ENCODE measurements around the gene WIPF3. TPM values are rescaled to one million over a fixed set of nuclear protein-coding genes. Genes with fewer than 3 reads are reported as not detected.

WIPF3 gene
- total and polyA plus RNA-seq, 8 donors, result 0.50 to 1.7 (median 1.0) TPM; not detected in 1

DNA sequence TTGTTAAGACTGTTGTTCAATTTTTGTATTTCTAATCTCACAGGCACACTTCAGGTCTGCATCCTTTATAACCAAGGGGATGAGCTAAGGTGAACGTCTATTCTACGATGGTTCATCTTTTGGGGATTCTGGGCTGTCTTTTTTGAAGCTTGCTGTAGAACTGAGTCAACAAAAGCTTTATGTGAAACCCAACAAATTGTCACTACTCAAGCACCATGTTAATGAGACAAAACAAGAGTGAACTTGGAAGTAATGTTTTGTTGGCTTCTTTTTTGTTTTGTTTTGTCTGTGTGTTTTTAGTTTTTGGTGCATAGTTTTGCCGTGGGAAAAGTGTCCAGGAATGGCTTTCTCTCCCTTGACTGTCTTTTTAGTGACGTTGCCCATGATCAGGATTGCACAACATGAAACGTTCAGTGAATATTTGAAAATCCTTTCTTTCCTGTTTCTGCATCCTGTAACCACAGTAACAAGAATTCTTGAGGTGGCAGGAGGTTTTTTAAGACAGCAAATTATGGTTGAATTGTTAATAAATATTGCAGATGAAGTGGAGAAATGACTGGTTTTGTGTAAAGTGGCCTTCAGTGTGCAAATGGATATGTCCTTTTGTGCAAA is 65.6 kb downstream of the WIPF3 start:
- no peak for DNase-seq
- Histone ChIP-seq H3K4me1 (peaks cover 0 to 1% of the 10 kb centered on the region in 2 donors), H3K4me3 (no peak overlapping the region), H3K27ac (no peak overlapping the region), H3K27me3 (peaks cover 0 to 10% of the 10 kb centered on the region in 2 donors), H3K9me3 (no peaks in the 10 kb centered on the region), H3K36me3 (no peaks in the 10 kb centered on the region)
- TF ChIP-seq, protein P1, sequence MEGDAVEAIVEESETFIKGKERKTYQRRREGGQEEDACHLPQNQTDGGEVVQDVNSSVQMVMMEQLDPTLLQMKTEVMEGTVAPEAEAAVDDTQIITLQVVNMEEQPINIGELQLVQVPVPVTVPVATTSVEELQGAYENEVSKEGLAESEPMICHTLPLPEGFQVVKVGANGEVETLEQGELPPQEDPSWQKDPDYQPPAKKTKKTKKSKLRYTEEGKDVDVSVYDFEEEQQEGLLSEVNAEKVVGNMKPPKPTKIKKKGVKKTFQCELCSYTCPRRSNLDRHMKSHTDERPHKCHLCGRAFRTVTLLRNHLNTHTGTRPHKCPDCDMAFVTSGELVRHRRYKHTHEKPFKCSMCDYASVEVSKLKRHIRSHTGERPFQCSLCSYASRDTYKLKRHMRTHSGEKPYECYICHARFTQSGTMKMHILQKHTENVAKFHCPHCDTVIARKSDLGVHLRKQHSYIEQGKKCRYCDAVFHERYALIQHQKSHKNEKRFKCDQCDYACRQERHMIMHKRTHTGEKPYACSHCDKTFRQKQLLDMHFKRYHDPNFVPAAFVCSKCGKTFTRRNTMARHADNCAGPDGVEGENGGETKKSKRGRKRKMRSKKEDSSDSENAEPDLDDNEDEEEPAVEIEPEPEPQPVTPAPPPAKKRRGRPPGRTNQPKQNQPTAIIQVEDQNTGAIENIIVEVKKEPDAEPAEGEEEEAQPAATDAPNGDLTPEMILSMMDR (IDR thresholded peaks at IDR 0.05), result no peak
- intact Hi-C loops (cut with DNase I), result no loop called here
- ATAC-seq, result no peak

GRCh38 chr7:29873644-29874294 is 67.5 kb downstream of the WIPF3 start:
- peaks cover 0 to 10% of the 10 kb centered on the region in 2 donors for H3K27me3 ChIP-seq
- H3K4me1 ChIP-seq, result no peaks in the 10 kb centered on the region
- intact Hi-C loops (cut with DNase I), result no loop called here
- DNase-seq (no peak), ATAC-seq (no peak)
- no peaks in the 10 kb centered on the region for H3K36me3 ChIP-seq
- no peak overlapping the region for H3K4me3 ChIP-seq
- TF ChIP-seq, protein P1 (IDR thresholded peaks at IDR 0.05), result no peak
- no peak overlapping the region for H3K27ac ChIP-seq
- no peaks in the 10 kb centered on the region for H3K9me3 ChIP-seq

GRCh38 chr7:29875741-29876140 is 69.4 kb downstream of the WIPF3 start:
- intact Hi-C loops (cut with DNase I), result no loop called here
- no peak for DNase-seq
- TF ChIP-seq, protein P1 (IDR thresholded peaks at IDR 0.05), result no peak

GRCh38 chr7:29877196-29877595 is 70.9 kb downstream of the WIPF3 start:
- H3K27me3 ChIP-seq, result peaks cover 0 to 8% of the 10 kb centered on the region in 2 donors
- no peak overlapping the region for H3K27ac ChIP-seq
- no peak overlapping the region for H3K4me3 ChIP-seq
- no peak for ATAC-seq
- intact Hi-C loops (cut with DNase I), result no loop called here
- no peak for DNase-seq
- no peaks in the 10 kb centered on the region for H3K4me1 ChIP-seq
- no peaks in the 10 kb centered on the region for H3K9me3 ChIP-seq
- no peaks in the 10 kb centered on the region for H3K36me3 ChIP-seq
- TF ChIP-seq, protein P1 (IDR thresholded peaks at IDR 0.05), result no peak

More at GRCh38 chr7:29875741-29876140, 69.4 kb downstream of the WIPF3 start:
- Histone ChIP-seq H3K4me3 (no peak overlapping the region), H3K36me3 (no peaks in the 10 kb centered on the region), H3K27me3 (peaks cover 0 to 10% of the 10 kb centered on the region in 2 donors), H3K4me1 (no peaks in the 10 kb centered on the region), H3K9me3 (no peaks in the 10 kb centered on the region), H3K27ac (no peak overlapping the region)
- ATAC-seq, result no peak

- no peak overlapping the region for H3K27ac ChIP-seq
- no peaks in the 10 kb centered on the region for H3K4me1 ChIP-seq
- H3K27me3 ChIP-seq, result peaks cover 2 to 3% of the 10 kb centered on the region in 2 donors
- H3K4me3 ChIP-seq, result no peak overlapping the region
- H3K36me3 ChIP-seq, result no peaks in the 10 kb centered on the region
- DNase-seq (peak in 2 of 4 donors; percentile 58 to 68), ATAC-seq (peak; percentile 46)
- TF ChIP-seq, protein P1 (IDR thresholded peaks at IDR 0.05), result peak in 1 of 2 donors; percentile 52
- H3K9me3 ChIP-seq, result no peaks in the 10 kb centered on the region
- intact Hi-C loops (cut with DNase I), result no loop called here
Observed at GRCh38 chr7:29878081-29878688, 71.9 kb downstream of the WIPF3 start.
